H9 (cell line): Measurements from ENCODE around the gene TYSND1. TPM values are rescaled to one million over a fixed set of nuclear protein-coding genes. Genes with fewer than 3 reads are reported as not detected.

Source experiments
- DNase-seq: peaks from one replicate; pipeline ENCODE4 v3.0.0-alpha.2; 2017
- H2AFZ ChIP-seq: one replicate; pipeline ENCODE4 v1.6.1; 2013; ENCODE audit warnings: mild to moderate bottlenecking, low read length, control low read depth, moderate library complexity
- H2AK5ac ChIP-seq: 2 replicates; pipeline ENCODE4 v1.6.1; 2013; ENCODE audit warnings: low read length, control low read depth, mixed read lengths; ENCODE audit not compliant: insufficient read length
- H2BK120ac ChIP-seq: one replicate; pipeline ENCODE4 v1.6.1; 2013; ENCODE audit warnings: low read depth, mild to moderate bottlenecking, low read length, control low read depth, inconsistent platforms; ENCODE audit not compliant: poor library complexity, severe bottlenecking
- H2BK12ac ChIP-seq: 2 replicates; pipeline ENCODE4 v1.6.1; 2013; ENCODE audit warnings: low read length, control low read depth, mixed read lengths, low read depth; ENCODE audit not compliant: insufficient read length
- H2BK15ac ChIP-seq: 2 replicates; pipeline ENCODE4 v1.6.1; 2013; ENCODE audit warnings: low read depth, low read length, control low read depth
- H2BK20ac ChIP-seq: one replicate; pipeline ENCODE4 v1.6.1; 2013; ENCODE audit warnings: low read depth, mild to moderate bottlenecking, low read length, control low read depth, inconsistent platforms; ENCODE audit not compliant: poor library complexity, severe bottlenecking
- H2BK5ac ChIP-seq: 2 replicates; pipeline ENCODE4 v1.6.1; 2013; ENCODE audit warnings: low read length, control low read depth, mixed read lengths; ENCODE audit not compliant: insufficient read length
- H3K14ac ChIP-seq: 2 replicates; pipeline ENCODE4 v1.6.1; 2013; ENCODE audit warnings: low read length, control low read depth; ENCODE audit not compliant: insufficient read depth
- H3K18ac ChIP-seq: 2 replicates; pipeline ENCODE4 v1.6.1; 2013; ENCODE audit warnings: low read depth, mild to moderate bottlenecking, mixed read lengths, low read length, control low read depth; ENCODE audit not compliant: insufficient read length
- H3K23ac ChIP-seq: 2 replicates; pipeline ENCODE4 v1.6.1; 2013; ENCODE audit warnings: low read length, control low read depth, mixed read lengths, low read depth; ENCODE audit not compliant: insufficient read length
- H3K23me2 ChIP-seq: 2 replicates; pipeline ENCODE4 v1.6.1; 2013; ENCODE audit warnings: low read depth, mild to moderate bottlenecking, mixed read lengths, low read length, control low read depth; ENCODE audit not compliant: insufficient read length, poor library complexity, severe bottlenecking
- H3K27ac ChIP-seq: 2 replicates; pipeline ENCODE4 v1.5.1; 2013; ENCODE audit warnings: low read length, control low read depth, mixed read lengths, low read depth; ENCODE audit not compliant: insufficient read length
- H3K27me3 ChIP-seq: 2 replicates; pipeline ENCODE4 v1.6.1; 2013; ENCODE audit warnings: low read length, control low read depth, inconsistent platforms; ENCODE audit not compliant: insufficient read depth
- H3K4ac ChIP-seq: 2 replicates; pipeline ENCODE4 v1.6.1; 2013; ENCODE audit warnings: low read depth, mild to moderate bottlenecking, control low read depth, inconsistent platforms, low read length, moderate library complexity
- H3K4me1 ChIP-seq: 2 replicates; pipeline ENCODE4 v1.6.1; 2013; ENCODE audit warnings: low read length, control low read depth, inconsistent platforms; ENCODE audit not compliant: insufficient read depth
- H3K4me2 ChIP-seq: 2 replicates; pipeline ENCODE4 v1.6.1; 2013; ENCODE audit warnings: low read length, control low read depth, mixed read lengths; ENCODE audit not compliant: insufficient read length, insufficient read depth
- H3K56ac ChIP-seq: 2 replicates; pipeline ENCODE4 v1.6.1; 2013; ENCODE audit warnings: low read depth, mild to moderate bottlenecking, mixed read lengths, low read length, control low read depth; ENCODE audit not compliant: insufficient read length
- H3K79me1 ChIP-seq: 2 replicates; pipeline ENCODE4 v1.6.1; 2013; ENCODE audit warnings: low read depth, mild to moderate bottlenecking, moderate library complexity, low read length, control low read depth, inconsistent platforms; ENCODE audit not compliant: insufficient read depth, poor library complexity, severe bottlenecking
- H3K79me2 ChIP-seq: 2 replicates; pipeline ENCODE4 v1.6.1; 2013; ENCODE audit warnings: low read length, control low read depth, inconsistent platforms; ENCODE audit not compliant: insufficient read depth
- H3K9ac ChIP-seq: 2 replicates; pipeline ENCODE4 v1.6.1; 2013; ENCODE audit warnings: low read length, control low read depth, mixed read lengths; ENCODE audit not compliant: insufficient read length; ENCODE audit errors: extremely low read depth
- H3K9me3 ChIP-seq: one replicate; pipeline ENCODE4 v1.6.1; 2013; ENCODE audit warnings: low read depth, low read length, inconsistent platforms; ENCODE audit not compliant: control insufficient read depth
- H3T11ph ChIP-seq: one replicate; pipeline ENCODE4 v1.6.1; 2013; ENCODE audit warnings: mild to moderate bottlenecking, low read length, control low read depth, inconsistent platforms
- H4K20me1 ChIP-seq: one replicate; pipeline ENCODE4 v1.6.1; 2013; ENCODE audit not compliant: control insufficient read depth, insufficient read length, insufficient read depth
- H4K5ac ChIP-seq: 2 replicates; pipeline ENCODE4 v1.6.1; 2013; ENCODE audit warnings: low read depth, mild to moderate bottlenecking, mixed read lengths, low read length, control low read depth; ENCODE audit not compliant: insufficient read length
- H4K8ac ChIP-seq: replicated peaks from 2 replicates; pipeline ENCODE4 v1.6.1; 2013; ENCODE audit warnings: low read length, control low read depth, mixed read lengths, low read depth; ENCODE audit not compliant: insufficient read length
- H4K91ac ChIP-seq: 2 replicates; pipeline ENCODE4 v1.6.1; 2013; ENCODE audit warnings: low read depth, mild to moderate bottlenecking, moderate library complexity, mixed read lengths, low read length, control low read depth; ENCODE audit not compliant: insufficient read length
- H3K27ac Mint-ChIP-seq, 3 experiments: 2 replicates in 2 of 3; 3 replicates in 1 of 3; pipeline ENCODE4 v1.8.0; 2020 to 2021; ENCODE audit warnings: mixed read lengths in 3 of 3, mild to moderate bottlenecking in 1 of 3, moderate library complexity in 1 of 3
- H3K27me3 Mint-ChIP-seq: 2 replicates; pipeline ENCODE4 v1.8.0; 2021; ENCODE audit warnings: low read depth, mild to moderate bottlenecking, moderate library complexity, mixed read lengths
- H3K36me3 Mint-ChIP-seq, 3 experiments: 2 replicates in 2 of 3; 3 replicates in 1 of 3; pipeline ENCODE4 v1.8.0; 2020 to 2021; ENCODE audit warnings: low read depth in 3 of 3, mixed read lengths in 3 of 3; ENCODE audit not compliant: insufficient read depth in 1 of 3
- H3K4me1 Mint-ChIP-seq, 2 experiments: 2 replicates each; pipeline ENCODE4 v1.8.0; 2020; ENCODE audit warnings: mixed read lengths in 2 of 2
- H3K4me3 Mint-ChIP-seq, 2 experiments: 2 replicates in 1 of 2; 3 replicates in 1 of 2; pipeline ENCODE4 v1.8.0; 2020 to 2021; ENCODE audit warnings: mild to moderate bottlenecking in 2 of 2, mixed read lengths in 2 of 2, moderate library complexity in 1 of 2
- H3K9me3 Mint-ChIP-seq, 2 experiments: 2 replicates in 1 of 2; 3 replicates in 1 of 2; pipeline ENCODE4 v1.8.0; 2020; ENCODE audit warnings: mild to moderate bottlenecking in 2 of 2, mixed read lengths in 2 of 2, moderate library complexity in 1 of 2
- CTCF ChIP-seq: fragments of 200-600 bp; sonication (generic); conservative IDR thresholded peaks from 3 replicates; pipeline ENCODE4 v1.8.0; 2021; ENCODE audit warnings: antibody characterized with exemption, mild to moderate bottlenecking
- WGBS: extraction: QIAGEN DNeasy Blood & Tissue Kit; methylation state at CpG from one replicate; pipeline ENCODE4 v1.1.7; 2013; ENCODE audit warnings: missing lambda C conversion rate, low lambda C conversion rate, mixed read lengths; ENCODE audit not compliant: insufficient read length; ENCODE audit errors: extremely low coverage; 5-methylcytosine and 5-hydroxymethylcytosine counted together
- total RNA-seq: library from RNA; stranded (reverse); gene quantifications from 2 replicates; pipeline ENCODE4 v1.2.1, GENCODE V29; 2021

Gene TYSND1
- total RNA-seq, 1 experiment from 2014 or later: 12.8 TPM

DNA sequence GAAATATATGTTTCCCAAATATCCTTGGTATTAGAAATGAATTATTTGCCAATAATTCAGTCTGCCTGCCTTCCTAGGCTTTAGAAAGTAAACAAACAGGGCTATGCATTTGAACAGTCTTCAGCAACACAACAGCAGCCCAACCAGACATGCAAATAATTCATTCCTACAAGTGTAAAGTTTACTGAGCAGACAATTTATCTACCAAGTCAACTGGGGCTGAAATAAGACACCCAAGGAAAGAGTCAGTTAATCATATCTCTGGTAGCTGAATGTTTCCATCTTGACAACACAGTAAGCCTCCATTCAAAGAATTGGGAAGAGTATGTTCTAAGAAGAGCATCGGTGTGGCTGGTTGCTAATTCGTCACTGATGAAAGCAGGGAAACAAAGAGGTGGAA lies 52.2 kb downstream of the TYSND1 start:
- no peak overlapping the region for H3K27ac Mint-ChIP-seq
- no peak overlapping the region for H3K56ac ChIP-seq

More for the DNA sequence above, 52.2 kb downstream of the TYSND1 start:
- Histone ChIP-seq H4K91ac (no peak overlapping the region), H3K4me2 (no peak overlapping the region), H2BK15ac (no peak overlapping the region), H3K27ac (no peak overlapping the region), H2AK5ac (no peak overlapping the region), H3K9me3 (no peaks in the 10 kb centered on the region), H2BK20ac (no peak overlapping the region), H3K79me1 (no peaks in the 10 kb centered on the region), H3K79me2 (no peaks in the 10 kb centered on the region), H3K4me1 (0 out of 2 replicates have a peak, but pooled peaks cover 3% of the 10 kb centered on the region), H3K18ac (no peak overlapping the region), H3K4ac (no peak overlapping the region), H3T11ph (no peak overlapping the region), H4K20me1 (no peaks in the 10 kb centered on the region), H4K8ac (no peak overlapping the region), H3K23ac (no peak overlapping the region), H2BK5ac (no peak overlapping the region), H3K14ac (no peak overlapping the region), H2BK12ac (no peak overlapping the region), H3K9ac (no peak overlapping the region), H4K5ac (no peak overlapping the region), H2BK120ac (no peak overlapping the region), H2AFZ (no peak overlapping the region), H3K27me3 (no peaks in the 10 kb centered on the region), H3K23me2 (no peaks in the 10 kb centered on the region)
- Mint-ChIP-seq H3K9me3 (no peaks in the 10 kb centered on the region), H3K27me3 (no peaks in the 10 kb centered on the region), H3K36me3 (peaks cover 0 to 41% (median 10%) of the 10 kb centered on the region in 3 experiments; a peak in 3 of 7 replicates), H3K4me3 (no peak overlapping the region), H3K4me1 (peaks cover 3 to 6% of the 10 kb centered on the region in 2 experiments; a peak in 2 of 4 replicates)
- DNase-seq: no peak
- WGBS: no CpG with 5 or more reads among the region's 2 CpGs
- TF ChIP-seq CTCF: no peak
